BE2C (cell line): ENCODE measurements around the gene WDR62.
"Not testable (repeated sequence)": the region's sequence is repeated elsewhere in the genome, so short reads cannot be mapped to it uniquely, and the experiment has no call there.

Source experiments
- DNase-seq: peaks from one replicate; pipeline ENCODE4 v3.0.0-alpha.2; 2020
- H3K27me3 ChIP-seq: fragments of 250-450 bp; sonication (Bioruptor Pico); 2 replicates; pipeline ENCODE4 v1.5.1; 2020; ENCODE audit warnings: mild to moderate bottlenecking
- H3K36me3 ChIP-seq: fragments of 250-450 bp; sonication (Bioruptor Pico); 2 replicates; pipeline ENCODE4 v1.5.1; 2020; ENCODE audit warnings: mild to moderate bottlenecking
- H3K4me1 ChIP-seq: fragments of 250-450 bp; sonication (Bioruptor Pico); 2 replicates; pipeline ENCODE4 v1.5.1; 2020
- H3K4me3 ChIP-seq: 2 replicates; pipeline ENCODE4 v1.5.1; 2011; ENCODE audit warnings: low read depth, low read length
- H3K9me3 ChIP-seq: fragments of 250-450 bp; sonication (Bioruptor Pico); 2 replicates; pipeline ENCODE4 v1.5.1; 2020
- TF ChIP-seq, protein P1 (sequence below): IDR thresholded peaks from 2 replicates; pipeline ENCODE4 v1.5.1; 2012; ENCODE audit warnings: mild to moderate bottlenecking, low read depth, low read length

WDR62 gene

DNA sequence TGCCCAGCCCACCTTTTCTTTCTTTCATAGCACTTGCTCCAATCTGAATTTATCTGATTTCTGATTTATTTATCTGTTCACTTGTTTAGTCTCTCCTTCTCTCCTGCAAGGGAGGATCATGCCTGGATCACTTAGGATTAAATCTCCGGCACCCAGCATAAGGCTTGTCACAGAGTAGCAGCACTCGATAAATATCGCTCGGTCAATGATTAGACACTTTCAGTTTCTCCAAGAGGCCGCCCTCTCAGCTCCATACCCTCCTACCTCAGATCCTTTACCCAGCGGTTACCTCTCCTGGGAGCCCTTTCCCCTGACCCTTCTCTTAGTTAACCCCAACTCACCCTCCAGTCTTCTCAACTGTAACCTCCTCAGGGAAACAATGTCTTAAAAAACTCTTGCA lies 23.4 kb upstream of the WDR62 start:
- TF ChIP-seq, protein P1, sequence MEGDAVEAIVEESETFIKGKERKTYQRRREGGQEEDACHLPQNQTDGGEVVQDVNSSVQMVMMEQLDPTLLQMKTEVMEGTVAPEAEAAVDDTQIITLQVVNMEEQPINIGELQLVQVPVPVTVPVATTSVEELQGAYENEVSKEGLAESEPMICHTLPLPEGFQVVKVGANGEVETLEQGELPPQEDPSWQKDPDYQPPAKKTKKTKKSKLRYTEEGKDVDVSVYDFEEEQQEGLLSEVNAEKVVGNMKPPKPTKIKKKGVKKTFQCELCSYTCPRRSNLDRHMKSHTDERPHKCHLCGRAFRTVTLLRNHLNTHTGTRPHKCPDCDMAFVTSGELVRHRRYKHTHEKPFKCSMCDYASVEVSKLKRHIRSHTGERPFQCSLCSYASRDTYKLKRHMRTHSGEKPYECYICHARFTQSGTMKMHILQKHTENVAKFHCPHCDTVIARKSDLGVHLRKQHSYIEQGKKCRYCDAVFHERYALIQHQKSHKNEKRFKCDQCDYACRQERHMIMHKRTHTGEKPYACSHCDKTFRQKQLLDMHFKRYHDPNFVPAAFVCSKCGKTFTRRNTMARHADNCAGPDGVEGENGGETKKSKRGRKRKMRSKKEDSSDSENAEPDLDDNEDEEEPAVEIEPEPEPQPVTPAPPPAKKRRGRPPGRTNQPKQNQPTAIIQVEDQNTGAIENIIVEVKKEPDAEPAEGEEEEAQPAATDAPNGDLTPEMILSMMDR = no peak
- no peak for DNase-seq
- Histone ChIP-seq H3K4me3 (no peak overlapping the region), H3K36me3 (no peaks in the 10 kb centered on the region), H3K4me1 (peaks cover 9% of the 10 kb centered on the region; the same call in 1 of the 2 replicates), H3K27me3 (no peaks in the 10 kb centered on the region), H3K9me3 (no peaks in the 10 kb centered on the region)

DNA sequence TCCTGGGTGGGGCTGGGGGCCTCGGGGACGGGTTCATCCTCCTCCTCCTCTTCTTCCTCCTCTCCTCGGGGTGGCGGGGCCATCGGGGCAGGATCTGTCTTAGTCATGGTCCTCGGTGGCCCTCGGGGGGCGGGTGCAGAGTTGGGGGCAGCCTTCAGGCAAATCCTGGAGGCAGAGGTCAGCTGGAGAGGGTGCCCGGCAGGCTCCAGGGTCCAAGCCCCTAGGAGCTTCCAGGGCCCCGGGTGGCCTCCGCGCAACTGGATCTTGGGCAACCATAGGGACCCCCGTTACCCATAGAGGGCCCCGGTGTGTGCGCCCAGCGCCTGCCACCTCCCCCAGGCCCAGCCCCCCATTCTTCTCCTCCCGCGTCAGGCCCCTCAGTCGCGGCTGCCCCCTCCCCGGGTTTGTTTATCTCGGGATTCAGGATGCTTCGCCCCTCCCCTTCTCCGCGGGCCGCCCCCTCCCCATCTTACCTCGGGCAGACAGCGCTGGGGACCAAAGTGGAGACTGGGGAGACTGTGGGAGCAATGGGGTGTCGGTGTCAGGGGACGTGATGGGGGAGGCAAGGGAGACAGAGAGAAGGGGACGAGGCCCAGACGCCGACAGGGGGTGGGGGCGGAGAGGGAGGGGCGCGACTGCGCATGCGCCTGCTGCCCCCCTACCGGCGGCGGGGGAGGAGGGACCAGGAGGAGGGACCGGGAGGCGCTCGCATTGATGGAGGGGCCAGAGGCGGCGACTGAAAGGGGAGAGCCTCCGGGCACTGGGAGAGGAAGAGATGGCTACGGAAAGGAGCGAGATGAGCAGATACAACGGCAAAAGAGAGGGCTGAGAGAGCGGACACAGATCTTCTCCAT lies 22.2 kb upstream of the WDR62 start, which contains the start of gene CLIP3:
CLIP3 (minus strand) TSS at position 623 of the 854 bp plus-strand sequence; CDS start at position 107, 516 bp downstream.
- DNase-seq = peak; percentile 86
- TF ChIP-seq, protein P1 = no peak

GRCh38 chr19:36040495-36040894 lies 14.2 kb upstream of the WDR62 start:
- Histone ChIP-seq H3K4me1 (peaks cover 3% of the 10 kb centered on the region; the same call in 1 of the 2 replicates), H3K36me3 (0 out of 2 replicates have a peak, but pooled peaks cover 2% of the 10 kb centered on the region), H3K4me3 (no peak overlapping the region), H3K27me3 (no peaks in the 10 kb centered on the region), H3K9me3 (no peaks in the 10 kb centered on the region)
- TF ChIP-seq, protein P1 = no peak
- DNase-seq = no peak

More for the DNA sequence above, 22.2 kb upstream of the WDR62 start, which contains the start of gene CLIP3:
- Histone ChIP-seq H3K9me3 (no peaks in the 10 kb centered on the region), H3K4me3 (peak within 1 kb of the TSS; percentile 77), H3K36me3 (no peaks in the 10 kb centered on the region), H3K4me1 (peaks cover 9% of the 10 kb centered on the region; the same call in 1 of the 2 replicates), H3K27me3 (no peaks in the 10 kb centered on the region)

- not testable (repeated sequence) for H3K4me1 ChIP-seq, H3K4me3 ChIP-seq, H3K9me3 ChIP-seq, DNase-seq, H3K36me3 ChIP-seq, H3K27me3 ChIP-seq
Observed at GRCh38 chr19:36041092-36041491, 13.6 kb upstream of the WDR62 start.

- Histone ChIP-seq H3K27me3 (no peaks in the 10 kb centered on the region), H3K4me3 (no peak overlapping the region), H3K9me3 (no peaks in the 10 kb centered on the region), H3K36me3 (peaks cover 2% of the 10 kb centered on the region; the same call in 1 of the 2 replicates), H3K4me1 (no peaks in the 10 kb centered on the region)
- TF ChIP-seq, protein P1 = no peak
- no peak for DNase-seq
Observed at GRCh38 chr19:36041831-36042230, 12.9 kb upstream of the WDR62 start.

DNA sequence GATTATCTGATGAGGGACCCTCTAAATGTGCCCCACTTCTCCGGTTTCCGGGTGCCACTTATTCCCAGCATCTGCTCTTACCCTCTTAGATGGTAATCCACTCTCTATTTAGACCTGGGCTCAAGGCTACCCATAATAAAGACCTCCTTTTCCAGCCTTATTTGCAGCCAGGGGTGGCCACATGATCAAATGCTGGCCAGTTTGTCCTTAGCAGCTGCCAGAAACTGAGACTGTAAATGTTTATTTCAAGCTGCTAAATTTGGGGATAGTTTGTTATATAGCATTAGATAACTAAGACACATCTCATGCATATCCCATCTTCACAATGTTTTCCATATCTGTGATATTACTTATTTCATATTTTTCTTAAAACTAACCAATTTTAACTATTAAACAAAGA lies 10.7 kb upstream of the WDR62 start:
- Histone ChIP-seq H3K27me3 (no peaks in the 10 kb centered on the region), H3K36me3 (peaks cover 2% of the 10 kb centered on the region; the same call in 1 of the 2 replicates), H3K4me1 (no peaks in the 10 kb centered on the region), H3K4me3 (no peak overlapping the region), H3K9me3 (no peaks in the 10 kb centered on the region)
- TF ChIP-seq, protein P1 = no peak
- no peak for DNase-seq
